ENCODE measurements around the gene MBTPS1.

DNA sequence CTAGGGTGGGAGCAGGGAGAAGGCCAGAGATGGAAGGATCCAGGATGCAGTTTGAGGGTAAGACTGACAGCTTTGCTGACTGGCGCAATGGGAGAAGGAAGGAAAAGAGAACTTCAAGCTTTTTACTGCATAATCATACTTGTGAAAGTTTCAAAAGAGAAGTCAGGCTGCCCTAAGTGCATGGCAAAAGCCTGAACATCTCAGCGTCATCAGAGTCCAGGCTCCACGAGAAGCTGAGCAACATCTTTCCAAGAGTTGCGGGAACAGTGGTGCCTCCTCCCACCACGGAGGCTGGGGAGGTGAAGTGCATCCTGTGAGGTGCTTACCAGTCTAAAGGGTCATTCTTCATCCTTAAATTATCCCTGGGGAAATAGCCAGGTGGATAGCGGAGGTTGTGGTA lies 47.2 kb downstream of the MBTPS1 start:
- no peak for TF ChIP-seq OVOL2 (CRISPR knock-in tag; IDR thresholded peaks at IDR 0.05; ENCODE audit: borderline replicate concordance)
- TF ChIP-seq HMGA2 (CRISPR knock-in tag; IDR thresholded peaks at IDR 0.05) = no peak
- TF ChIP-seq, protein P1, sequence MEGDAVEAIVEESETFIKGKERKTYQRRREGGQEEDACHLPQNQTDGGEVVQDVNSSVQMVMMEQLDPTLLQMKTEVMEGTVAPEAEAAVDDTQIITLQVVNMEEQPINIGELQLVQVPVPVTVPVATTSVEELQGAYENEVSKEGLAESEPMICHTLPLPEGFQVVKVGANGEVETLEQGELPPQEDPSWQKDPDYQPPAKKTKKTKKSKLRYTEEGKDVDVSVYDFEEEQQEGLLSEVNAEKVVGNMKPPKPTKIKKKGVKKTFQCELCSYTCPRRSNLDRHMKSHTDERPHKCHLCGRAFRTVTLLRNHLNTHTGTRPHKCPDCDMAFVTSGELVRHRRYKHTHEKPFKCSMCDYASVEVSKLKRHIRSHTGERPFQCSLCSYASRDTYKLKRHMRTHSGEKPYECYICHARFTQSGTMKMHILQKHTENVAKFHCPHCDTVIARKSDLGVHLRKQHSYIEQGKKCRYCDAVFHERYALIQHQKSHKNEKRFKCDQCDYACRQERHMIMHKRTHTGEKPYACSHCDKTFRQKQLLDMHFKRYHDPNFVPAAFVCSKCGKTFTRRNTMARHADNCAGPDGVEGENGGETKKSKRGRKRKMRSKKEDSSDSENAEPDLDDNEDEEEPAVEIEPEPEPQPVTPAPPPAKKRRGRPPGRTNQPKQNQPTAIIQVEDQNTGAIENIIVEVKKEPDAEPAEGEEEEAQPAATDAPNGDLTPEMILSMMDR (IDR thresholded peaks at IDR 0.05) = no peak
- TF ChIP-seq, protein P2, sequence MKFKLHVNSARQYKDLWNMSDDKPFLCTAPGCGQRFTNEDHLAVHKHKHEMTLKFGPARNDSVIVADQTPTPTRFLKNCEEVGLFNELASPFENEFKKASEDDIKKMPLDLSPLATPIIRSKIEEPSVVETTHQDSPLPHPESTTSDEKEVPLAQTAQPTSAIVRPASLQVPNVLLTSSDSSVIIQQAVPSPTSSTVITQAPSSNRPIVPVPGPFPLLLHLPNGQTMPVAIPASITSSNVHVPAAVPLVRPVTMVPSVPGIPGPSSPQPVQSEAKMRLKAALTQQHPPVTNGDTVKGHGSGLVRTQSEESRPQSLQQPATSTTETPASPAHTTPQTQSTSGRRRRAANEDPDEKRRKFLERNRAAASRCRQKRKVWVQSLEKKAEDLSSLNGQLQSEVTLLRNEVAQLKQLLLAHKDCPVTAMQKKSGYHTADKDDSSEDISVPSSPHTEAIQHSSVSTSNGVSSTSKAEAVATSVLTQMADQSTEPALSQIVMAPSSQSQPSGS (CRISPR knock-in tag; IDR thresholded peaks at IDR 0.05; ENCODE audit: borderline replicate concordance, low read depth) = no peak
- no peak for TF ChIP-seq GABPB1 (CRISPR knock-in tag; IDR thresholded peaks at IDR 0.05)
- TF ChIP-seq, protein P3, sequence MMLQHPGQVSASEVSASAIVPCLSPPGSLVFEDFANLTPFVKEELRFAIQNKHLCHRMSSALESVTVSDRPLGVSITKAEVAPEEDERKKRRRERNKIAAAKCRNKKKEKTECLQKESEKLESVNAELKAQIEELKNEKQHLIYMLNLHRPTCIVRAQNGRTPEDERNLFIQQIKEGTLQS (CRISPR knock-in tag; conservative IDR thresholded peaks at IDR 0.05) = no peak
- TF ChIP-seq, protein P4, sequence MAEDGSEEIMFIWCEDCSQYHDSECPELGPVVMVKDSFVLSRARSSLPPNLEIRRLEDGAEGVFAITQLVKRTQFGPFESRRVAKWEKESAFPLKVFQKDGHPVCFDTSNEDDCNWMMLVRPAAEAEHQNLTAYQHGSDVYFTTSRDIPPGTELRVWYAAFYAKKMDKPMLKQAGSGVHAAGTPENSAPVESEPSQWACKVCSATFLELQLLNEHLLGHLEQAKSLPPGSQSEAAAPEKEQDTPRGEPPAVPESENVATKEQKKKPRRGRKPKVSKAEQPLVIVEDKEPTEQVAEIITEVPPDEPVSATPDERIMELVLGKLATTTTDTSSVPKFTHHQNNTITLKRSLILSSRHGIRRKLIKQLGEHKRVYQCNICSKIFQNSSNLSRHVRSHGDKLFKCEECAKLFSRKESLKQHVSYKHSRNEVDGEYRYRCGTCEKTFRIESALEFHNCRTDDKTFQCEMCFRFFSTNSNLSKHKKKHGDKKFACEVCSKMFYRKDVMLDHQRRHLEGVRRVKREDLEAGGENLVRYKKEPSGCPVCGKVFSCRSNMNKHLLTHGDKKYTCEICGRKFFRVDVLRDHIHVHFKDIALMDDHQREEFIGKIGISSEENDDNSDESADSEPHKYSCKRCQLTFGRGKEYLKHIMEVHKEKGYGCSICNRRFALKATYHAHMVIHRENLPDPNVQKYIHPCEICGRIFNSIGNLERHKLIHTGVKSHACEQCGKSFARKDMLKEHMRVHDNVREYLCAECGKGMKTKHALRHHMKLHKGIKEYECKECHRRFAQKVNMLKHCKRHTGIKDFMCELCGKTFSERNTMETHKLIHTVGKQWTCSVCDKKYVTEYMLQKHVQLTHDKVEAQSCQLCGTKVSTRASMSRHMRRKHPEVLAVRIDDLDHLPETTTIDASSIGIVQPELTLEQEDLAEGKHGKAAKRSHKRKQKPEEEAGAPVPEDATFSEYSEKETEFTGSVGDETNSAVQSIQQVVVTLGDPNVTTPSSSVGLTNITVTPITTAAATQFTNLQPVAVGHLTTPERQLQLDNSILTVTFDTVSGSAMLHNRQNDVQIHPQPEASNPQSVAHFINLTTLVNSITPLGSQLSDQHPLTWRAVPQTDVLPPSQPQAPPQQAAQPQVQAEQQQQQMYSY (CRISPR knock-in tag; IDR thresholded peaks at IDR 0.05) = no peak
- TF ChIP-seq TP53 (CRISPR knock-in tag; IDR thresholded peaks at IDR 0.05) = no peak
- TF ChIP-seq FOXJ3 (CRISPR knock-in tag; IDR thresholded peaks at IDR 0.05; ENCODE audit: borderline replicate concordance) = no peak
- no peak for TF ChIP-seq NR2C2 (CRISPR knock-in tag; IDR thresholded peaks at IDR 0.05)
- no peak for TF ChIP-seq ZNF416 (CRISPR knock-in tag; IDR thresholded peaks at IDR 0.05)
